ENCODE results near the gene WDFY2.

GRCh38 chr13:51730927-51731326 is 146.7 kb downstream of the WDFY2 start:
- TF ChIP-seq CTCF (IDR thresholded peaks at IDR 0.05; ENCODE audit: borderline replicate concordance, extremely low read depth, low read length, poor library complexity, severe bottlenecking) (no peak), EZH2 (IDR thresholded peaks at IDR 0.05; ENCODE audit: borderline replicate concordance, low read depth, low read length, severe bottlenecking) (no peak)
